Muscle of arm (tissue), 12 donors: ENCODE data around the gene GNE. TPM values are rescaled to one million over a fixed set of nuclear protein-coding genes. Genes with fewer than 3 reads are reported as not detected.

Source experiments
- DNase-seq: peaks from one replicate; pipeline ENCODE4 v3.0.0-alpha.2; 2013
- polyA plus RNA-seq, 12 donors: library from polyadenylated mRNA; unstranded; fragments of 120-200 nt; gene quantifications; one replicate each; pipeline ENCODE4 v1.2.1, GENCODE V29; 2013; ENCODE audit not compliant: insufficient read length in 12 of 12

Gene GNE
- polyA plus RNA-seq, 12 donors: 13.2 to 18.3 (median 14.7) TPM; not detected in 1

DNA sequence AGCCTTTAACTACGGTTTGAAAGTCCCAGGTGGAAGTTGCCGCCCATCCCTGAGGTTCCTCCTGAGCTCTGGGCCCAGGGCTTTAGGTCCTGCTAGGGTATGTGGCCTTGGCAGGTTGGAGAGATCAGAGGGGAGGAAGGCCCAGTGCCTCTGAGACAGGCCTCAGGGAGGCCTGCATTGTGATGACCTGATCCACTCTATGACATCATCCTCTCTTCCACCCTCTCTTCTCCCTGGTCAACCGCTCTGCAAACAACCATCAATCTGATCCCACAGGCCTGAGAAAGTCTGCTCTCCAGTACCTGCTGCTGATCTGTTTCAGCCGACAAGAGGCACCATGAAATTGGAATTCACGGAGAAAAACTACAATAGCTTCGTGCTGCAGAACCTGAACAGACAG lies 89.1 kb downstream of the GNE start, which contains the start of gene CCIN:
CCIN (plus strand) TSS at position 223 of the 400 bp plus-strand sequence; CDS start at position 338, 115 bp downstream.
- DNase-seq: no peak

DNA sequence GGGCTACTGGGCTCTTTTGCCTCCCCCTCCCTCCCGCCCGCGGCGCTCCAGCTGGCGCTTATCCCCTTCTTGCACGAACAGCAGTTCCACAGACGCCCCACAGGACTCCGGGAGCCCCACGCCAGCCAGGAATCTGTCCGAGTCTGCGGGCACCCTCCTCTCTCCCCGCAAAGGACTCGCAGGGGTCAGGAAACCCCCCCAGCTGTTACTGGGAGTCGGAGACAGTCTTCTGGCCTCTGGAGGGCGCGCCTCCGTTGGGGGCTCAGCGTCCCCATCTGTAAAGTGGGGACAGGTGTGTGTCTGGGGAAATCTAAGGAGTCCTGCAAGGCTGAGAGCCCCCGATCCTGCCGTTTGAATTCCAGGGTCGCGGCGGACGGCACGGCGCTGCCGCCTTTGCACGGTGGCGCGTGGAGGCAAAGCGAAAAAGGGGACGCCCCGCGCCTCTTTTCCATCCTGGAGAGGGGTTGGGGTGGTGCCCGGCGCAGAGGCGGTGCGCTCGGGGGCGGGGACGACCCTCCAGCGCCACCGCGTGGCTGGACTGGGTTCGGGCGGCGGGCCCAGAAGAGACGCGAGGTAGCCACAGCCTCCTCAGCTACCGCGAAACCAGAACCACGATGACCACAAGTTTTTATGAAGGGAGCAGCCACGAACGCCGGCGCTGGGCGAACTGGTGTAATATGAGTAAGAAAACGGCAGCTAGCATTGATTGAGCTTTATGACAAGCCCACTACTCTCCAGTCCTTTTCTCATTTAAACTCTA lies 91.9 kb downstream of the GNE start:
- DNase-seq: peak; percentile 91

DNA sequence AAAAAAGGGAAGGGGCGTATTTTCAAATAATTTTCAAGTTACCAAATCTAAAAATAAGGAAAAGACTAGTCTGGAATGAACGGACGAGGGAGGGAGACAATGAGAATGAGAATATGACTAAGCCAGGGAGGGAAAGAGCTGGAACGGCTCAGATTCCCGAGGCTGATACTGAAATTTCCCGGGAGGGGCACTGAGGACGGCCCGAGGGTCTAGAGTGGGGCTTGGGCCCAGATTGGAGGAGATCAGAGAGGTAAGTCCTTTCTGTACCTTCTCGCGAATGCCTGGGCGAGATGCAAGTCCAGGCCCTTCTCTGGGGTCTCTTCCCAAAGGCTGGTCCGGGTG lies 92.5 kb downstream of the GNE start:
- peak; percentile 69 for DNase-seq

DNA sequence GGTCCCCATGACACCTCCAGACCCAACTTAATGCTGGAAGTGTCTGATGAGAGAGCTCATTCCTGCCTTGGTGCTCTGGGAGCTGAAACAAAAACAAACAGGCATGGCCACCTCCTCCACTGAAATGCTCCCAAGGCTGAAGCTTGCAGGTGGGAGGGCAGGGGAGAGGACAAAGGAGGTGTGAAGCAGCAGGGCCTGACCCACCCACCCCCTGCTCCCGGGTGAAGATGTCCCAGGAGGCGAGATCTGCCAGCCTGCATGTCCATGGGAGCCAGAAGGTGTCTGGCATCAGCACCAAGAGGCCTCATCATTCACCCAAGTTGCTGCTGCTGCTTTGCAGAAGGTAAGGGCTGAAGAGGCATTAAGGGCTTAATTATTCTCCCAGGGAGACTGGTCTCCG lies 93.3 kb downstream of the GNE start:
- DNase-seq: no peak

Other genes with a start within 250 kb of the GNE start
- 10 to 100 TPM in 11 of 12 donors, not detected in 1; 21.7 to 62.1 (median 29.2) TPM for gene RECK, start 221.5 kb downstream of the GNE start, polyA plus RNA-seq
- gene GLIPR2, start 121.7 kb downstream of the GNE start, polyA plus RNA-seq: 100 to 1,000 TPM in 8 of 12 donors, 10 to 100 TPM in 3, not detected in 1; 85.2 to 231 (median 113) TPM
- 1 to 10 TPM in 4 of 12 donors, under 1 TPM in 6, not detected in 2; 0.45 to 2.0 (median 0.76) TPM for gene CCIN, start 89.1 kb downstream of the GNE start, polyA plus RNA-seq
- gene CLTA, start 67.5 kb downstream of the GNE start, polyA plus RNA-seq: 100 to 1,000 TPM in 10 of 12 donors, 10 to 100 TPM in 1, not detected in 1; 97.4 to 147 (median 112) TPM
- gene RNF38, start 141.8 kb upstream of the GNE start, polyA plus RNA-seq: 10 to 100 TPM in 11 of 12 donors, not detected in 1; 24.4 to 31.8 (median 28.8) TPM